GM10266 (cell line): Measurements from ENCODE around the gene C17orf107.
"Not testable (repeated sequence)": the region's sequence is repeated elsewhere in the genome, so short reads cannot be mapped to it uniquely, and the experiment has no call there.

Experiments used
- DNase-seq: peaks from one replicate; pipeline ENCODE4 v3.0.0; 2012; ENCODE audit errors: extremely low spot score
- CTCF ChIP-seq: IDR thresholded peaks from 2 replicates; pipeline ENCODE4 v1.5.1; 2012; ENCODE audit warnings: mild to moderate bottlenecking, low read depth; ENCODE audit not compliant: control insufficient read depth, insufficient read depth; ENCODE audit errors: missing control alignments

Gene C17orf107

GRCh38 chr17:4919511-4920047 lies 20.2 kb downstream of the C17orf107 start:
- TF ChIP-seq CTCF, result no peak
- no peak for DNase-seq

- TF ChIP-seq CTCF, result no peak
- no peak for DNase-seq
These were observed 21.2 kb downstream of the C17orf107 start for GRCh38 chr17:4920351-4921048.

GRCh38 chr17:4921320-4921719 lies 22.0 kb downstream of the C17orf107 start:
- no peak for TF ChIP-seq CTCF

GRCh38 chr17:4926577-4927335 lies 27.4 kb downstream of the C17orf107 start:
- DNase-seq, result not testable (repeated sequence)

More at GRCh38 chr17:4921320-4921719, 22.0 kb downstream of the C17orf107 start:
- DNase-seq, result no peak

- DNase-seq, result no peak
- no peak for TF ChIP-seq CTCF
These were observed 29.5 kb downstream of the C17orf107 start for GRCh38 chr17:4928881-4929280.

GRCh38 chr17:4931963-4932362 lies 32.6 kb downstream of the C17orf107 start, which contains the start of gene GP1BA:
GP1BA (plus strand) TSS chr17:4932277; CDS start chr17:4932605, 328 bp downstream.
- TF ChIP-seq CTCF, result no peak
- DNase-seq, result no peak

- no peak for DNase-seq
- no peak for TF ChIP-seq CTCF
These were observed 33.4 kb downstream of the C17orf107 start for GRCh38 chr17:4932756-4933155.
